ENCODE data around the gene TMEM108.

GRCh38 chr3:133211856-133212255 lies 173.7 kb downstream of the TMEM108 start:
- TF ChIP-seq CTCF (IDR thresholded peaks at IDR 0.05) (no peak), POLR2A (IDR thresholded peaks at IDR 0.05) (no peak)

Measured in lower leg skin (tissue), 3 donors.